NCI-H187 (cell line): Measurements from ENCODE around the gene SLC39A8.
"Not testable (repeated sequence)": the region's sequence is repeated elsewhere in the genome, so short reads cannot be mapped to it uniquely, and the experiment has no call there.

Experiments
- DNase-seq, 2 experiments: peaks; one replicate each; lab custom pipeline; 2025; lab: John Stamatoyannopoulos, UW

SLC39A8 gene

DNA sequence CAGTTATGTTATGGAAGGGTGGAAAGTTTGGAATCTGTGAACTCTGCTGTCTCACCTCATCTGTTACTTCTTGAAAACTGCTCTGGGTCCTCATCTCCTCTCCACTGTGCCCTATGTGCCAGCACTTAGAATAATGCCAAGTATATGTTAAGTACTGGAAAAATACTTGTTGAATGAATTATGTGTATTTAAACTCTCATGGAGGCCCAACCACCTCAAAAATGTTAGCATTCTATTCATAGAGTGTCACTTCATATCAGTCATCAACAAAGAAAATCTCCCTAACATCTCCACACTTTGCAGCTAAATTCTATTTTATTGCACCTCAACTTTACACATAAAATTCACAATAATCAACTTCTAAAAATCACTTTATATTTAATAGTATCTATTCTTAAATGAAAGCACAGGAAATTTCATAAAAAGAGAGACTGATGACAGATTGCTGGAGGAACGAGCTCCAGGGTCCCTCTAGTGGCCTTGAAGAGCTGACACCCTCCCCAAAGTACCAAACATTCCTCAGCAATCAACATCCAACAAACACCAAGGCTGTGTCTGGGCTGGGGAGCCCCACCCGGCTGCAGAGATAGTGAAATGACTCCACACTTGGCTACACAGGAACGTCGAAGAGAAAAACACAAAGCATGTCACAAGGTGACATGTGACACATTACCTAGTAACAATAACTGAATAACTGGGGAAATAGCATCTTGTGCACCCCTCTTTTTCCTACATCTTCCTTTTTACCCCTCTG is 45.8 kb downstream of the SLC39A8 start:
- DNase-seq = no peak

DNA sequence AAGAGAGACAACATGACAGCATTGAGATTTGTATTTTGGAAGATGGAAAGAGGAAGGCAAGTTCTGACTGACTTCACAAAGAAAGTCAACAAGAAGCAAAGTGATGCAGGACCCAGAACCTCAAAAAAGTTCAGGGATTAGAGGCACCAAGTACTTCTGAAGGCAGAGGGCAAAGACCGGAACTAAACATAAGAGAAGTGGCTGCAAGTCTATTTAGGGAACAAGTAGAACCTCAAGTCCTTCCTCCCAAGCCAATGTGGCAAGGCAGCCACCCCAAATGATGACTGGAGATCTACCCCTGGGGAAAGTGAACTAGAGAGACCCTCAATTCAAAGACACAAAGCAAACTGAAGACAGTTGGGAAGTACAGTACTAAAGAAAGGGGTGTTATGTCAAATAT is 46.6 kb downstream of the SLC39A8 start:
- DNase-seq = no peak

DNA sequence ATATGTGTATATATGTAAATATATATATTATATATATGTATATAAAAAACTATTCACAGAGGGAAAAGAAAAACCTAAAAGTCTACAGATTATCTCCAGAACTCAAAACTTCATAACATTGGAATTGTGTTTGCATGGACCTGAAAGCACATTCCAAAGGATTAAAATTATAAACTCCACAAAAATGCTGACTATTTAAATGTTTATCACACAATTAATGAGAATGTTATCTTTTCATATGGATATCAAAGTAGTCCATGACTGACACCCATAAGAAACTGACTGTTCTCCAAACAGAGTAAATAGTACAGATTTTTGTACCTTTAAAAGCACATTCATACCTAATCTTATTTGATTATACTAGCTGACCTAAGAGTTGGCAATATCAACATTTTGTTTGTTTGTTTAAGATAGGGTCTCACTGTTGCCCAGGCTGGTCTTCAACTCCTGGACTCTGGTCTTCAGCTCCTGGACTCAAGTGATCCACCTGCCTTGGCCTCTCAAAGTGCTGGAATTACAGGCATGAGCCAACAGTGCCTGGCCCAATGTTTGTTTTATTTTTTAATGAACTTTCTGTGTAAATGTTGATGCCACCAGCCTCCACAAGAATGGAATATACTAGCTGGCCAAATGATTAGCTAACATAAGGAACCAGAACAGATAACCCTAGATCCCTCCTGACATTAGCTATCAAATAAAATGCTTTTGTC is 50.0 kb downstream of the SLC39A8 start:
- no peak for DNase-seq

DNA sequence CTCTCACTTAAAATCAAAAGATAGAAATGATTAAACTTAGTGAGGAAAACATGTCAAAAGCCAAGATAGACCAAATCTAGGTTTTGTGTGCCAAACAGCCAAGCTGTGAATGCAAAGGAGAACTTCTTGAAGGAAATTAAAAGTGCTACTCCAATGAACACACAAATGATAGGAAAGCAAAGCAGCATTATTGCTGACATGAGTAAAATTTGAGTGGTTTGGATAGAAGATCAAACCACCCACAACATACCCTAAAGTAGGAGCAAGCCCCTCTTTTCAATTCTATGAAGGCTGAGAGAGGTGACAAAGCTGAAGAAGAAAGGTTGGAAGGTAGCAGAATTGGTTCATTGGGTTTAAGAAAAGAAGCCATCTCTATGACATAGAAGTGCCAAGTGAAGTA is 56.8 kb downstream of the SLC39A8 start:
- no peak for DNase-seq

DNA sequence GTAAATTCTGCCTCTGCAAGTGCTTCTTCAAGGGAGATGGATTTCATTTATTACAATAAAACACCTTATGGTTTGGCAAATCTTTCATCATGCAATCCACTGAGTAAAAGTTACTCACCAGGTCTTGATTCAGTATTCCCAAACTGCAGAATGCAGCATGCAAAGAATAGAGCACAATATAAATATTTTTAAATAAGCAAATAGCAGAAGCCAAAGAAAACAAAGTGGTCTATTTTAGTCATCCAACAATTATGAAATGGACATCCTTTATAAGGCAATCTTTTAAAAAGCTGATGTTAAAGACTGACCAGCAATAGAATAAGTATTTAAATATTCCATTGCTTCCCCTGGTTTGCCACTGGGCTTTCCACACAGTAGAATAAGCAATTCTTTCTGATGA is 59.5 kb downstream of the SLC39A8 start:
- no peak for DNase-seq

DNA sequence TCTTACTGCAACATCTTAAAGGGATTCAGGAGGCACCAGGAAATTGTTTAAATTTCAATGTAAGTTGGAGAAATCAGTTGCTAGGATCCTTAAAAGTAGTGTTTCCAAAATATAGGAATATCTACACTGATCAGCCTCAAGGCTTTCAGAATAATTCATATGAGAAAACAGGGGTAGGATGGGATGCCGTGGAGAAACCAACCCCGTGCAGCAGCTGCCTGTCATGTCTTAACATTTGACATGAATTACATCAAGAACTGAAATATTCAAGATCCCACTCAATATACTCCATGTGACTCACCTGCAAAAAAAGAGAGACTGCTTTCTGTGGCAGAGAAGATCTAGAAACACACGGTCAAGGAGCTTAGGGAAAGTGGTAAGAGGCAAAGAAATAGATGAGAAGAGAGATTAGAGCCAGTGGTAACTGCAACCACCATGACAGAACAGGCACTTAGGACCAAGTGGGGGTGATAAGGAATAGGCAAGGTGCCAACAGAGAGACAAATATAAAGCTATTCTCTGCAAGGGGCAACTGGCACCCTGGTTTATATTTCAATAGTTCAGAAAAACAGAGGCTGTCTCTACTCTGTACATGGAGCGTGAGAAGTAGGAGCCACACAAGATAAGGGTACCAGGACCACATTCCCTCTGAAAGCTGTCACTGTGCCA is 64.0 kb downstream of the SLC39A8 start:
- DNase-seq = no peak

DNA sequence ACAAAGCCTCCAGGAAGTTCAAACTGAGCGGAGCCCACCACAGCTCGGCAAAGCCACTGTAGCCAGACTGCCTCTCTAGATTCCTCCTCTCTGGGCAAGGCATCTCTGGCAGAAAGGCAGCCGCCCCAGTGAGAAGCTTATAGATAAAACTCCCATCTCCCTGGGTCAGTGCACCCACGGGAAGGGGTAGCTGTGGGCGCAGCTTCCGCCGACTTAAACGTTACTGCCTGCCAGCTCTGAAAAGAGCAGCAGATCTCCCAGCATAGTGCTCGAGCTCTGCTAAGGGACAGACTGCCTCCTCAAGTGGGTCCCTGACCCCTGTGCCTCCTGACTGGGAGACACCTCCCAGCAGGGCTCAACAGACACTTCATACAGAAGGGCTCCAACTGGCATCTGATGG is 72.0 kb downstream of the SLC39A8 start:
- DNase-seq = not testable (repeated sequence)

DNA sequence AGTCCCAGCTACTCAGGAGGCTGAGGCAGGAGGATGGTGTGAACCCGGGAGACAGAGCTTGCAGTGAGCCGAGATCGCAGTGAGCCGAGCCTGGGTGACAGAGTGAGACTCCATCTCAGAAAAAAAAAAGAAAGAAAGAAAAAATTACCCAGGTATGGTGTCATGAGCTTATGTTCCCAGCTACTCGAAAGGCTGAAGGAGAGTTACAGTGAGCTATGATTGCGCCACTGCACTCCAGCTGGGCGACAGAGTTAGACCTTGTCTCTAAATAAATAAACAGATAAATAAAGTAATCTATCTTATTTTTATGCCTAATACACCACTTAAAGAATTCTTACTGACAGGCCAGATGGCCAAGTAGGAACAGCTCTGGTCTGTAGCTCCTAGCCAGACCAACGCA is 73.0 kb downstream of the SLC39A8 start:
- DNase-seq = no peak

DNA sequence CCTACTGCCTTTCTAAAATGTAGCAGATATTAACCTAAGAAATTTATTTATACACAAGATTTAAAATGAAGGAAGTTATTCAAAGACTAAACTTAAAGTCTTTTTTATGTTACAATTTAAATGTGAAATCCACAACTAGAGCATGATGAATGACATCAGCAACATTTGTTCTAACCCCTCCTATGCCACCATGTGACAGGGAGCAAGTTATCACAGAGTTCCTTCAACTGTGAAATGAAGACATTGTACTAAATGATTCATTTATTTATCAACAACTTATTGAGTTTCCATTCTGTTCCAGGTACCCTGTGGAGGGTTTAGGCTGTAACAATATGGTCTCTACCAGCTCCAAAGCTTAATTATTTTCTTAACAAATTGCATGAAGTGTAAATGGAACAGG is 76.9 kb downstream of the SLC39A8 start:
- no peak for DNase-seq

DNA sequence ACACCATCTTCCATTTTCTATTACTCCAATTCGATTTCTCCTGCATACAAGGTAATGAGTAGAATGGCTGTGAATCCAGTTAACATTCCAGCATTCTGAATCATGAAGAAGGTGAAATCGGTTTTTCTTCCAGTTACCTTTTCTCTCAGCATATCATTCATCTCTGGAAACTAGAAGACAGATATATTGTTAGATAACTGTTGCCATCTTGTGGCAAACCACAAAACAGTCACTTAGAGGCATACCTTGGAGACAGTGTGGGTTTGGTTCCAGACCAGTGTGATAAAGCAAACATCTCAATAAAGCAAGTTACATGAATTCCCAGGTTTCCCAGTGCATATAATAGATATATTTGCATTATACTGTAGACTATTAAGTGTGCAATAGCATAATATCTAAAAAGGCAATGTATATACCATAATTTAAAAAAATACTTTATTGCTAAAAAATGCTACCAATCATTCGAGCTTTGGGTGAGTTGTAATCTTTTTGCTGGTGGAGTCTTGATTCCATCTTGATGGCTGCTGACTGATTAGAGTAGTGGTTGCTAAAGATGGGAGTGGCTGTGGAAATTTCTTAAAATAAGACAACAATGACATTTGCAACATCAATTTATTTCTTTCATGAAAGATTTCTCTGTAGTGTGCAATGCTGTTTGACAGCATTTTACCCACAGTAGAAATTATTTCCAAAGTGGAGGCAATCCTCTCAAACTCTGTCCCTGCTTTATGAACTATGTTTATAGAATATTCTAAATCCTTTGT is 82.1 kb downstream of the SLC39A8 start:
- peak in 1 of 2 experiments; percentile 4 for DNase-seq

DNA sequence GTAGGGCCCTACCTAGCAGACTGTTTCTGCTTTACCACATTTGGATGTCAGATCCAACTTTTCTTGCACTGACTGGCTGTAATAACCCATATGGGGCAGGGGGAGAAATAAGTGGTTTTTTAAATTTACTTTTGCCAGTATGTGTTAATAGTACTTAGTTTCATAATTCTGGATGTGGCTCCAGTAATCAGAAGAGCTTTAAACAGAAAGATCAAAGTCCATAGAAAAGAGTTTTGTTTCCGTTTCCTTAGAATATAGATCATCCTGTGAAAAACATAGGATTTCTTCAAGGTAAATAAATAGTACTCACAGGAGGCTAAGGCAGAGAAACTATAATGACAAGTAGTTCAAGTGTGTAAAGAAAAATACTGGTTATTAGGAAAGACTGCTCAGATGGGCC is 85.6 kb downstream of the SLC39A8 start:
- no peak for DNase-seq

DNA sequence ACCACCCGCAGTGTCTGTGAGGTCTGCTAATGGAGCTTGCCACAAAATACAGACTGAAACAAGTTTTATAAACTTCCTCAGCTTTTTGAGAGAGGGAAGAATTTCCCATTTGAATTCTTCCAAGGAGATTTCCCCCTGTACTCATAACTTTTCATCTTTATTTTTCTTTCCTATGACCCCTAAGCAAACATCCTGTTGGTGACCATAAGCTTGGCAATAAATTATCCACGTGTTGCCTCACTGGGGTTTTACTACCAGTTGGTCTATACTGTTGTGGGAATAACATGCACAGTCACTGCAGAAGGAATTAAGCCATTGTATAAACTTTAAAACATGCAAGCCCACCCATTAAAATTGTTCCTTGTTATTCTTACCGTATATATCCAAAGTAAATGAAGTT is 86.2 kb downstream of the SLC39A8 start:
- DNase-seq = no peak

DNA sequence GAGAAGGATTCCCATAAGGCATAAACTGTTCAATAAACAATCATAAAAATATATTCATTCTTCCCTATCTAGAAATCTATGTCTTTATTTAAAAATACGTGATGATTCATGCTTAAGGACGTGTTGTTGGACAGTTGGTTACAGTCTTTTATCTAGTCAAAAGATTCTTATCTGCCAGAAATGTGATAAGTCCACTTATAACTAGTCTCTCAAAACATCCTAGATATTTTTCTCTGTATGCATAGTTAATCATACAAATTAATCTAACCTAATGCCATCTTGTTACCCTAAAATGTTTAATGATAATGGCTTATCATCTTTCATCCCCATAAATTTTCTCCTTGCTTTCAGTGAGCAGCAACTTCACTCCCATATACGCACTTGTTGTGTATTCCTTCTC is 89.0 kb downstream of the SLC39A8 start:
- DNase-seq = no peak

DNA sequence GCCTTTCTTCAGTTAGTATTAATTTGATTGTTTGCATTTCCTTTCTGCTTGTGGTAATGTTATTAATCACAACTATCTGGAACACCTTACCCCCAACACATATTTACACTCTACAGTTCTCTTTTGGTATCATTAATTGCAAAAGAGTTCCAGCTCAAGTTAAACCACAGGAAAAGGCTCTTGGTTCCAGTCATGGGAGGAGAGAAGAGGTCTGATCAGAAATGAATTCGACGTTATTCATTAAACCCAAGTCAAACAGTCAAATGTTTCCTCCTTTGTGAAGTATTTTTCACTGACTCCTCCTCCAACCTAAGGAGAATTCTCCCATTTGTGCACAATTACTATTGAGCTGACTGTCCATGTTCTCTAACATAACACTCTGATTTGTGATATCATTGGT is 91.4 kb downstream of the SLC39A8 start:
- no peak for DNase-seq

DNA sequence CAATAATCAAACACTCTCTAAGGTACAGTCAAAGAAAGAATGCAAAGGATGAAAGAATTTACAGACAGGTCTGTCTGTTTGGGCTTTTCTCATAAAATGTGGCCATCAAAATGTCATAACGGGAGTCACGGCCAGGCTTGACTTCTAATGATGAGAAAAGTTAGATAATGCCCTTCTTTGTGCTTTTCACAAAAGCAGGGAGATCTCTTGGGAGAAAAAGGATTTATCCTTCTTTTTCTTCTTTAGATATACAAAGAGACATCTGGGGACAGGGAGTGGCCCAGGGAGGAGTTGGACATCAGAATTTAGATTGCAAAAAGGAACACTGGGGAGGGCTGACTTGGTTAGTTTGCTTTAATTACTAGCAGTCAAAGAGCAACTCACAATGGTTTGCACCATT is 93.1 kb downstream of the SLC39A8 start:
- no peak for DNase-seq

DNA sequence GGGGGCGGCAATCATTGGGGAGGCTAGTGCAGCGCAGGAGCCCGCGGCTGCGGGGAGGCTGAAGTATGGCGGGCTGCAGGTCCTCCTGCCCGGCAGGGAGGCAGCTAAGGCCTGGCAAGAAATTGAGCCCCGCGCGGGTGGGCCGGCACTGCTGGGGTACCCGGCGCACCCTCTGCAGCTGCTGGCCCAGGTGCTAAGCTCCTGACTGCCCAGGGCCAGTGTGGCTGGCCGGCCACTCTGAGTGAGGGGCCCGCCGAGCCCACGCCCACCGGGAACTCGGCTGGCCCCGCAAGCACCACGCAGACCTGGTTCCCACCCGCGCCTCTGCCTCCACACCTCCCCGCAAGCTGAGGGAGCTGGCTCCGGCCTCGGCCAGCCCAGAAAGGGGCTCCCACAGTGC is 94.9 kb downstream of the SLC39A8 start:
- no peak for DNase-seq

DNA sequence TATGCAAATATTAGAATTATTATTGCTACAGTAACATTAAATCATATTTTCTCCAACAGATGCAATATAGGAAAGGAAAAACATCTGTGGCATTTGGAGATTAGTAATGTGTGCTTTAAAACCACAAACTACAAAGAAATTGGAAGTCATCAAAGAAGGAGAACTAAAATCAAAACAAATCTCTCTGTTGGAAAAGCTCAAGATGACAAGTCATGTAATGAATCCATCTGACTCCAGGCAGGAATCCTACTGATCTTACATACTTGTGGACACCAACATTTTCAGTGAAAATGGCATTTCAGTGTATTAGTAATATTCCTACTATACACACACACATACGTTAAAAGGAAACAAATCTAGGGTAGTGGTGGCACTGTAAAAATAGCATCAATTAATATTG is 98.2 kb downstream of the SLC39A8 start:
- DNase-seq = no peak

DNA sequence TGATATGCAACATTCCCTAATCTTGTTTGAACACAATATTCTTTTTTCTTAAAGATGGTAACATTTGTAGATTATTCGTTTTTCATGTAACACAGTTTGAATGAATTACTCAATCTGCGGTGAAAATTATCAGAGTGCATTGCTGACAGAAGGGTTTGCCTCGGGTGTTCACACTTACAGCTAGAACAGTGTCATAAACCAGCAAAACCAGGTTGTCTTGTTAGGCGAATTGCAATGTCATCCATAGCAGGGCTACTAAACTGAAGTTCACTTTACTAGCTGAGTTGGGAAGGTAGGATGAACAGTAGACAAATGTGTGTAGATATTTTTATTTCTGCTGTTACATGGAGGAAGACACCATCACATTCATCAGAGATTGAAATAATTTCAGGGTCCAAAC is 98.9 kb downstream of the SLC39A8 start:
- no peak for DNase-seq

DNA sequence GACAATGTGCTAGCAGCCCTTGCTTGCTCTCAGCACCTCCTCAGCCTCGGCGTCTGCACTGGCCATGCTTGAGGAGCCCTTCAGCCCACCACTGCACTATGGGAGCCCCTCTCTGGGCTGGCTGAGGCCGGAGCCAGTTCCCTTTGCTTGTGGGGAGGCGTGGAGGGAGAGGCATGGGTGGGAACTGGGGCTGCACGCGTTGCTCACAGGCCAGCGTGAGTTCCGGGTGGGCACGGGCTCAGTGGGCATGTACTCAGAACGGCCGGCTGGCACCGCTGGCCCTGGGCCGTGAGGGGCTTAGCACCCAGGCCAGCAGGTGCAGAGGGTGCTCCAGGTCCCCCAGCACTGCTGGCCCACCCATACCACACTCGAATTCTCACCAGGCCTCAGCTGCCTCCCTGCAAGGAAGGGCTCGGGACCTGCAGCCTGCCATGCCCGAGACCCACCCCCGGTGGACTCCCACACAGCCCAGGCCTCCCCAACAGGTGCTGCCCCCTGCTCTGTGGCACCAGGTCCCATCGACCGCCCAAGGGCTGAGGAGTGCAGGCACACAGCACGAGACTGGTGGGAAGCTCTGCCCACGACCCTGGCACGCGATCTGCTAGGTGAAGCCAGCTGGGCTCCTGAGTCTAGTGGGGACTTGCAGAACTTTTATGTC is 100.3 kb downstream of the SLC39A8 start:
- no peak for DNase-seq

DNA sequence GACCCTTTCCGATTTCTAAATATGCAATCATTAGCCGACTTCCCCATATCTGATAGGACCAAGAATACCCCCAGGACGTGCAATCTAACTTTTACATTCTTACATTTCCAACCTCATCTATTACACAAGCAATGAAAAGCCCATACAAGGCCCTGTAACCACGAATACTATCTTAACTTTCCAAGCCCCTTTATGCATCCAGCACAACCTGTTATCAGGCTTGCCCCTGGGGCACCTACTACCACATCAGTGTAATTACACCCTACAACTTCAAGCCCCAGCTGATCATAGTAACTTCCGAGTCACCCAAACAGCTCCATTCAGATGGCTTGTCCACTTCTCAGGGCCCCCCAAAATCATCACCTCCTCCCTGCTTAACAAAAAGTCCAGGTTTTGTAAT is 102.0 kb downstream of the SLC39A8 start:
- not testable (repeated sequence) for DNase-seq

DNA sequence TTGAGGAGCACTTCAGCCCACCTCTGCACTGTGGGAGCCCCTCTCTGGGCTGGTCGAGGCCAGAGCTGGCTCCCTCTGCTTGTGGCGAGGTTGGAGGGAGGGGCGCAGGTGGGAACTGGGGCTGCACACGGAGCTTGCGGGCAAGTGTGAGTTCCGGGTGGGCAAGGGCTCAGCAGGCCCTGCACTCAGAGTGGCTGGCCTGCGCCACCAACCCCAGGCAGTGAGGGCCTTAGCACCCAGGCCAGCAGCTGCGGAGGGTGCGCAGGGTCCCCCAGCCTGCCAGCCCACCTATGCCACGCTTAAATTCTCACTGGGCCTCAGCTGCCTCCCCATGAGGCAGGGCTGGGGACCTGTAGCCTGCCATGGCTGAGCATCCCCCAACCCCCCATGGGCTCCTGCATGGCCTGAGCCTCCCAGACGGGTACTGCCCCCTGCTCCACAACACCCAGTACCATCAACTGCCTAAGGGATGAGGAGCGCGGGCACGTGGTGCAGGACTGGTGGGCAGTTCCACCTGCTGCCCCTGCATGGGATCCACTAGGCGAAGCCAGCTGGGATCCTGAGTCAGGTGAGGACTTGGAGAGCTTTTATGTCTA is 110.9 kb downstream of the SLC39A8 start:
- DNase-seq = no peak

DNA sequence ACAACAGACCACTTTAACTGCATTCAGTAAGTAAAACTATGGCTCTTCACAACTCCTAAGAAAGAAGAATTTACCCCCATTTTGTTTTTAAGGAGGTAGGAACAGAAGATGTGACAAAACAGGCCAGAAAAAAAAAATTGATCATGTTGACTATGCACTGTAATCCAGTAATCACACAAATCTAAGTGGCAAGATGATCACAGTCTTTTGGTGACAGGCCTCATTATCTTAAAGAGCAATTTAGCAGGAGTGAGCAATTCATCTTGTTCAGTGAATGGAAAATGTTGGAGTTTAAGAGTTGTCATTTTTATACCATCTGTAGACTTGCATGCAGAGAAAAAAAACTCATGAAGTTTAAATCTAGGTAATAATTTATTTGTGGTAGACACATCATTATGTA is 115.1 kb downstream of the SLC39A8 start:
- DNase-seq = no peak
